NOMO-1 (cell line): ENCODE data around the gene PHOX2A.

Experiments used
- DNase-seq, 2 experiments: peaks; one replicate each; lab custom pipeline; 2025; ENCODE audit not compliant: unreplicated experiment in 2 of 2; lab: John Stamatoyannopoulos, UW

The PHOX2A gene

DNA sequence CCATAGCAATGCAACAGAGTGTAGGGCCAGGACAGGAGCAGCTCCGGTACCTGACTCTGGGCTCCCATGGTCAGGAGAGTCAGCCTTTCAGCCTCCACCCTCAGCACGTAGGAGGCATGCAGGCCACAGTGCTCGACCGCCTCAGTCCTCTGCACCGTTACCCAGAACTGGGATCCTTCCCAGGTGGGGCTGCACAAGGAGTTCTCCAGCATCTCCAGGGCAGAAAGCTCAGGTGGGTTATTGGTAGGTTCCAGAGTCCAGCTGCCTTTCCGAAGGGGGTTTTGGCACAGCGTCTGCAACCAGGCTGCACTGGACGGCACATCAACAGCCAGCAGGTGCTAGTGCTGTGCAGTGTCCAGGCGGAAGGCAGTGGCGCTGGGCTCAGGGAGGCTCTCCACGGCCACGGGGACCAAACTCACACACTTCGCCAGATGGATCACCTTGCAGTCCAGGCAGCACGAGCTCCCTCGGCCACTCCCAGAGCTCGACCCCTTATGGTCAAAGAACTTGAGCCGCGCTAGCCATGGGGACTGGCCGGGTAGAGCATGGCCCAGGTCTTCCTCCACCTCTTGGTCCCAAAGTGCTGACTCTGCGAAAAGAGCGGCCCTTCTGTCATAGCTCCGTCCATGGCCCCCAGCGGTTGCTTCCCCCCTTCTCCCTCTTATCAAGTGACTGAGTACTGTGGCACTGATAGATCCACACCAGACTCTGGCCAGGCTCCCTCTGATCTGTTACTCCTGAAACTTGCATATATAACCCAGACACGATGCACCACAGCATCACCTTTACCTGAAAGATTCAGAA, 6.9 kb upstream of the PHOX2A start:
- no peak for DNase-seq

DNA sequence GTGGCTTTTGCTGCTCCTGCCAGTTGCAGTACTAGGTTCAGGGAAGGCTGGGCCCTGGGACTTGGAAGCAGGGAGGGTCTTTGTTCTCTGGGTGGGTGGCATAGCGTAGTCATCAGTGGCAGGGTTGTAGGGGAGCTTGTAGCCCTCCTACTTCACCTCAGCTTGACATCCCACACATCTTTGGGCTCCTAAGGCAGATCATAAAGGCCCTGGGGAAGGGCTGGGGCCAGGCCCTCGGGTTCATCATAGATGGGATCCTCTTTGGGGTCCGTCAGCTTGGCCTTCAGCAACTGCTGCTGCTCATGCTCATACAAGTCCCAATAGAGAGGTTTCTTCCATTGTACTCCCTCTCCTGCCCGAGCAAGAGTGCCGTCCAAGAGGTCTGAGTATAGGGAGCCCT, 6.0 kb upstream of the PHOX2A start:
- no peak for DNase-seq

DNA sequence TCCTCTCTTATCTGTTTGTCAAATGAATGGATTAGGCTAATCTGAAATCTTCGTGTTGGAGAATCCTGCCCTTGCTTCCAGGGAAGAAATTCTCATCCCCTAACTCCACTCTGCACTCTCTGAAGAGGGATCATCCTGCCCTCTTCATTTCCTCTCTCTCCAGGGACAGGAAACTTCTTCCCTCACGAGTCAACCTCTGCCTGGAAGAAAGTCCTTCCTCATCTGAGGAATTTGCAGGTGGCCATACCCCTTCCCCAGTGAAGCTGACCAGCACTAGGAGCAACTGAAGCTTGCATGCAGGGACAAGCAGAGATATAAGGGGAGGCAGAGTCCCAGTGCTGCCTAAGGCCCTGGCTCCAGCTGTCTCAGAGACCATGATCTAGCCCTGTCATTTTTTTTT, 3.6 kb upstream of the PHOX2A start:
- no peak for DNase-seq

DNA sequence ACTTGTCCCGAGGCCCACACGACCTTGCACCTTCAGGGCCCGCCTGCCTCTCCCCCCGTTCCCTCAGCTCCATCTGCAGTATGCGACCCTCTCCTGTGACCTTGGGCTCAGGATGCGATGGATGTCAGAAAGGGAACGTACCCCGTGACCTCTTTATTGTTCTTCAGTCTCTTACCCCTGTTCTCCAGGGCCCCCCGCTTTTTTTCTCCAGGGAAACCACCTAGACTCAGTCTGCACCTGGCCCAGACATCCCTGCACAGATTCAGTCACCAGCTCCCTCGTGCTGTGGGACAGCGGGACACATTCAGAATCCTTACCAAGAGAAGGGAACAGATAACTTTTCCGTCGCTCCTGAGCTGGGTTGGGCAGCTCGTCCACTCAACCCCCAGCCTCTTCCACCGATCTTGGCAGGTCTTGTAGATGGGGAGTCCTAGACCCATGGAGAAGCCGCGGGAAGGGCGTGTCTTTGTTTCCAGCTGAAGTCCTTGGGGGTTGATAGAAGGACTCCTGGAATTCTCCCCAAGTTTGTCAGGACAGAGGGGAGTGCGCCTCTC, 1.4 kb upstream of the PHOX2A start:
- DNase-seq = no peak

DNA sequence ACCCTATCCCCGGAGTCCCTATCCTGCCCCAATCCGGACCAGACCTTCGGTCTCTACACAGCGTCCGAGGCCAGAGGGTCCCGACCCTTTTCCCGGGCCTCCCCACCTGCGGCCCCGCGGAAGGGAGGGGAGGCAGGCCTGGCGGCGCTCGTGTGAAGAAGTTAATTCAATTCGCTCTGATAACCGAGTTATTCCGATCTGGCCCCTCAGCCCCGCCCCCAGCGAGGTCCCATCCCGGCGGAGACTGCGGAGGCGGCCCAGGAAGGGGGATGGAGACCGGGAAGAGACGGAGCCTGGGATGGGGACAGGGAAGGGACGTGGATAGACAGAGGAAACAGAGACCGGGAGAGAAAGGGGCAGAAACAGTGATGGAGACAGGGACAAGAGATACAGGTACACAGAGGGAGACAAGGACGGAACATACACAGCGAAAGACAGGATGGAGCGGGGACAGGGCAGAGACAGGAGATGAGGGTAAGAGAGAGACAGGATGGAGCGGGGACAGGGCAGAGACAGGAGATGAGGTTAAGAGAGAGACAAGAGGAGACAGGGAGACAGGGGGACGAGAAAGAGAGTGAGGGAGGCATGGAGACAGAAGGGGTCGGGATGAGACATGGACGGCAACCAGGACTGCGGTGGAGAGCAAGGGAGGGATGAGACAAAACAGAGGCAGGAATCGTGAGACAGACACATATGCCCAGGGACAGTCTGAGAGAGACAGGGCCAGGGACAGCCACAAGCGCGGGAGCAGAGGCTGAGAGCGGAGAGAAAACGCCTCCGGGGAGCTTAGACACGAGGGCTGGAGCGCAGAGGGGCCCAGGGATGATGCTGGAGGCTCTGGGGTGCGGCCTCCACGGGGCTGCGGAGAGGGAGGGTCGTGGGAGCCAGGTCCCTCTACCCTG, 636 bp upstream of the PHOX2A start:
- no peak for DNase-seq

DNA sequence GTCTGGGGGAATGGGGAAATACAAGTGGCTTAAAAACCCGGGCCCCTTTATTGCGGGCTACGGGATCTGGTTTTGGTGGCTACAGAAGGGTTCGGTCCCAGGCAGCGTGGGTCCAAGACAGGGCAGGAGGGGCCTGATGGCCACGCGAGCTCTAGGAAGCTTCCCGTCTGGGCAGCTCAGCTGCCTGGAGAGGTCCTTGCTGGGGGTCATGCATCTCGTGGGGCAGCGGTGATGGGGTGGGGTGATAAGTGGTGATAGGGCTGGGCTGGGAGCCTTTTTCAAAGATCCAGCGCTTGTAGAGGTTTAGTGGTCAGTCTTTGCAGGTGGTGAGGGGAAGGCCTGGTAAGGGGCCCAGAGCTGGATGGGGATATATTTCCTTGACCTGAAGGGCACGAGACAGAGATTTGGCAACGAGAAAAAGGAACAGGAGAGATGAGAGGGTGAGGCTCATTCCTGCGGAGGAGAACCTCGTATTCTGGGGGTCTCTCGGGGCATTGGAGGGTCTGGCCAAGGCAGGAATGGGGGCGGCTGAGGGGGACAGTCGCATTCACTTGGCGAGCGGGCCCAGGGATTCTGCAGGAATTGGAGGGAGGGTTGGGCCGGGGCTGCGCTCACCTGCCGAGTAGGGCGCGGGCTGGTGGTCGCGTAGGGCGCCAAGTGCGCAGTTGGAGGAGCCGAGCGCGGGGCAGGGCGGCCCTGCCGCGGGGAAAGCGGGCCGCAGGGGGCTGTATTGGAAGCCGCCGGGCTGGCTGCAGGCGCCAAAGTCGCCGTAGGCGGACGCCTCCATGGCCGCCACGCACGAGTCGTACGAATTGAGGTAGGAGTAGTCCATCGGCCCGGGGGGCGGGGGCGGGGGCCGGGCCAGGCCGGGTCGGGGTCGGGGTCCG, 560 bp downstream of the PHOX2A start:
- no peak for DNase-seq

DNA sequence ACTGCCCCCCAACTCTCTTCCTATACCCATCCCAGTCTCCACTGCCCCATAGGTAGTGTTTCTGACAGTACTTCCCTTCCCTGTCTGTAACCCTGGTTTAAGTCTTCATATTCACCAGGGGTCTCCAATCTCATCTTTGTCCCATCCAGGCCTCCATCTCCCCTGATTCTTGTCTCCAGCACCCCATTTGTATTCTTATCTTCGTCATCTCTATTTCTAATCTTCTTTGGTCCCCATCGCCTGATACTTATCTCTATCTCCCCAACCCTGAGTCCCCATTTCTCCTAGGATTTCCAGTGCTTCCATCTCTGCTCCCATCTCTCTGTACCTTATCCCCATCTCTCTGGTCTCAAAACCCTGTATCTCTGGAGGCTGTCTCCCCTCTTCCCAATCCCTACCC, 1.8 kb downstream of the PHOX2A start:
- no peak for DNase-seq

DNA sequence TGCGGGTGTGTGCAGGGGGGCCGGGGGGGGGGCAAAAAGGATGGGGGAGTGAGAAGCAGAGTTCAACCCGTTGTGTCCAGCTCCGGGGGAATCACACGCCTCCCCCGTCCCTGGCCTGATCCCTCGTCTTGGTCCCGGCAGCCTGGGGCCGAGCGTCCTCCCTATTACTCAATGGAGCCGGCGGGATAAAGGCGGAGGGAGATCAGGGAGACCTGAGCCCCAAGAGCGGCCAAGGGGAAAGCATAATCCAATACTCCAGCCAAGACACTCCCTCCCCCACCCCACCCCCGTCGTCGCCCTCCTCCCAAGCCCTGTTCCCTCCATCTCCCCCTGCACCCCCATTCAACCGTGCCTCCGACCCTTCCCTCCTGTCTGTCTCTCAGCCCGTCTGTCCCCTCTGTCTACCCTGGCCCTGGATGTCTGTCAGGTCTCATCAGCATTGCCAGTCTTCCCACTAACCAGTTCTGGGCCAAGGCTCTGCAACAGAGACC, 2.6 kb downstream of the PHOX2A start:
- no peak for DNase-seq

DNA sequence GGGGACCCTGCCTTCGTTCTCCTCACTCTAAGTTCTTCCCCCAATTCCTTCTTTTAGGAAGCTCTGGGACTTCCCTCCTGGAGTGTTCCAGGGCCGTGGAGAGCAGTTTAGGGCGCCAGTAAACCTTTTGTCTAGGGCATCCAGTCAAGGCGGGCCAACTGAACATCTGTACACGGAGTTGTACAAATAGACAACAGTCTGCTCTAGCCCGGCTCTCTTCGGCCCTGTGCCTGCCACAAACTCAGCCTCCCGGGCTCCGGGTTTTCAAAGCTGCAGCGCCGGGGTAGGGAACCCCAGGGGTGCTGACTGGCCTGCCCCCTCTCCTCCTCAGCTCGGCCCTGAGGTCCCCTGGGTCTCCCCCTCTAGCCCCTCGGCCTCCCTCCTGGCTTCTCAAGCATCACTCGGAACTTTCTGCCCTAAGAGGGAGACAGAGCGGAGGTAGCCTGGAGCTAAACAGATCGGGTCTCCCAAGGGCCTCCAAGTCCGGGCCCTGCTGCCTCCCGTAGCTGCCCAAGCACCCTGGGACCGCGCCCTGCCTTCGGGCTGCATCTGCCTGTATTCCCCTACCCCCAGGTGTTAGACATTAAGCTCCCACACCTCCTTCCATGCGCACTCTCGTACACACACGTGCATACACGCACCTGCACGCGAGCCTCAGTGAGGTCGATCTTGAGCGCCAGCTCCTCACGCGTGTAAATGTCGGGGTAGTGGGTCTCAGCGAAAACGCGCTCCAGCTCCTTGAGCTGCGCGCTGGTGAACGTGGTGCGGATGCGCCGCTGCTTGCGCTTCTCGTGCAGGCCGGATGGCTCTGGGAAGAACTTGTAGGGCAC, 3.3 kb downstream of the PHOX2A start:
- DNase-seq = no peak

DNA sequence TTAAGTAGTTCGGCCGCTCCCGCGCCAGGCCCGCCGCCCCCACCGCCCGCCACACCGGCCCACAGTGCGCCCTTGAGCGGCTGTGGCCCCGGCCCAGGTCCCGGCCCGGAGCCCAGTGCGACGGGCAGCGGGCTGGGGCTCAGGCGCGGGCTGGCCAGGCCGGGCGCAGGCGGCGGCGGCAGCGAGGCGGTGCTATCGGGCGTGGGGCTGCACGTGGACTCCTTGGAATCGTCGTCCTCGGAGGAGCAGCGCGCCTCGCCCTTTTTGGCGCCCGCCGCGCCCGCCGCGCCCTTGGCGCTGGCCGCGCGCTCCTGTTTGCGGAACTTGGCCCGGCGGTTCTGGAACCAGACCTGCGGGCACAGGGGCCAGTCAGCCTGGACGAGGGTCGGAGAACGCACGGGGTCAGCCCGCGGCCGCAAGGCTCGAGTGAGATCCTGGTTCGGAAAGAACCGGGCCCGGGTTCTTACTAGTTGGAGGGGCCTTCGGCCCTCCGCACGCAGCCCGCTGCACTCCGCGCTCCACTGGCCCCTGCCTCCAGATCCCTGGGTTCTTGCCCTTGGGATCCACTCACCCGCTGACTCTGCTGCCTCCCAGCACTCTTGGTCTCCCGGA, 4.0 kb downstream of the PHOX2A start:
- DNase-seq = peak; percentile 34

DNA sequence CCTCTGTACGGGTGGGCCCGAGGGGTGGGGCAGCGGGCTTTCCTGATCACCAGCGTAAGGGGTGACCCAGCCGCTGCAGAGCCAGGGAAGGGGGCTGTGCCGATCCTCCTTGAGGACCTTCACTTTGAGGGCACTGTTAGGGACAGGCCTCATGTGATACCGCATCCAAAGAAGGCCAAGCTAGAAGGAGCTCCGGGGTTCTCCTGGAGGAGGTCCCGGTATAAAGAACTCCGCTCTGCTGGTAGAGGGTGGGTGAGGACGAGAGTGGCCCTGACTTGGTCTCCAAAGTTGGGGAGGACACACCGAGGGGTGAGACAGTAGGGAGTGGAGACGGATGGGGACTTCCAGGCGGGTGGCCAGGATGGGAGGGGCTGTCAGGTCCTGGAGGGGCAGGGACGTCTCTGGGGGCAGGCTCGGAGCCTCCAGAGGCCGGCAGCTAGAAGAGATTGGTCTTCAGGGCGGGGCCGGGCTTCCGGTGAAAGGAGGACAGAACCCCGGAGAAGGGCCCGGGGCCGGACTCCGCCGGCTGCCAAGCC, 4.6 kb downstream of the PHOX2A start:
- peak; percentile 23 to 34 for DNase-seq

DNA sequence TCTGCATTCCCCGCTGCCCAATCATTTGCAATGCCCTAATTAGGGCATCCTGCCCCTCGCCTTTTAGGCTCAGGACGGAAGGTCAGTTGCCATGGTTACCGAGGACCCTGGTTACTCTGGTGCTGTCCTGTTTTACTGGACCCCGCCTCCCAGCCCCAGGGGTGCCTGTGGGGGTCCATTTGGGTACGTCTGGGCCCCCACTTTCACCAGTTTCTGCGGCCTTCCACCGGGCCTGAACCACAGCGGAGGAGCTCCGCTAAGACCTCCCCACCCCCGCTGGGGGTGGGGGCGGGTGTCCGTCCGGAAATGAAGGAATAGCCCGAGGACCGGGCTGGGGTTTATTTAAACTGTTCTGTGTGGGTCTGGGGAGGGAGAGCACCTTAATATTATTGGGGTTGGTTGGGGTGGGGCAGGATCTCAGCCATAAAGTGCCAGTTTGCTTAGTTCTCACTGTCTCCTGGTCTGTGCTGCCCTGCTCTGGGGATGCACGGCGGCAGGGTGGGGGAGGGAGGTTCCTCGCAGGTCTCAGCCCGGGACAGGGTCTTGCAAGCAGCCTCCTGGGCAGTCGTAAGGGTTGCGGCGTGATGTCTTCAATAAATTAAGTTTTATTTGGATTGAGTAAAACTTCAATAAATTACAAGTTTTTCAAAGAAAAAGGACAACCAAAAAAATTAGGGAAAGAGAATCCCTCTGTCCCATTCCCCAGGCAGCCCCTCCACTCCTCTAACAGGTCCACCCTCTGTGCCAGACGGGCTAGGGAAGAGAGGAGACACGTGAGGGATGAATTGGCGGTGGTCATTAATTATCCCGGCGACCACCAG, 5.3 kb downstream of the PHOX2A start:
- DNase-seq = no peak

DNA sequence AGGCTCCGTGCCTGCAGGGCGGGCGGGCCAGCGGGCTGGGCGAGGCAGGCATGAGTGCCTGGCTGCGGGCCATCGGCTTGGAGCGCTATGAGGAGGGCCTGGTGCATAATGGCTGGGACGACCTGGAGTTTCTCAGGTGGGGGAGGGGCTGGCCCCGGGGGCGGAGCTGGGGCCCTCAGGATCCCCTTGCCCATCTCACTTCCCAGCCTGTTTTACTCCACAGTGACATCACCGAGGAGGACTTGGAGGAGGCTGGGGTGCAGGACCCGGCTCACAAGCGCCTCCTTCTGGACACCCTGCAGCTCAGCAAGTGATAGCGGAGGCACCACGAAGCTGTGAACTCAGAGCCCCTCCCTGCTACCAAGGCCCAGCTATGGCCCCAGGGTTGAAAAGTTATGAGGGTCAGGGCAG, 5.9 kb downstream of the PHOX2A start:
- peak; percentile 51 to 54 for DNase-seq

DNA sequence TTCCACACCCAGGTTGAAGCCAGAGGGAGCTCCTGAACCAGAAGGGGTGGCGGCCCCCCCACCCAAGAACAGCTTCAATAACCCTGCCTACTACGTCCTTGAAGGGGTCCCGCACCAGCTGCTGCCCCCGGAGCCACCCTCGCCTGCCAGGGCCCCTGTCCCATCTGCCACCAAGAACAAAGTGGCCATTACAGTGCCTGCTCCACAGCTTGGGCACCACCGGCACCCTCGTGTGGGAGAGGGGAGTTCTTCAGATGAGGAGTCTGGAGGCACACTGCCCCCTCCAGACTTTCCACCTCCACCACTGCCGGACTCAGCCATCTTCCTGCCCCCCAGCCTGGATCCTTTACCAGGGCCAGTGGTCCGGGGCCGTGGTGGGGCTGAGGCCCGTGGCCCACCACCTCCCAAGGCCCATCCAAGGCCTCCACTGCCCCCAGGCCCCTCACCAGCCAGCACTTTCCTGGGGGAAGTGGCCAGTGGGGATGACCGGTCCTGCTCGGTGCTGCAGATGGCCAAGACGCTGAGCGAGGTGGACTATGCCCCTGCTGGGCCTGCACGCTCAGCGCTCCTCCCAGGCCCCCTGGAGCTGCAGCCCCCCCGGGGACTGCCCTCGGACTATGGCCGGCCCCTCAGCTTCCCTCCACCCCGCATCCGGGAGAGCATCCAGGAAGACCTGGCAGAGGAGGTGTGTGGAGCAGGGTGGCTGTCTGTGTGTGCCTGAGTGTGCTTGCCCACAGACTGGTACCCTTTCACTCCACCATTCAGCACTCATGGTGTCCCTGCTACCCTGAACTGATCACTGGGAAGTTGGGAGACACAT, 6.7 kb downstream of the PHOX2A start:
- no peak for DNase-seq

DNA sequence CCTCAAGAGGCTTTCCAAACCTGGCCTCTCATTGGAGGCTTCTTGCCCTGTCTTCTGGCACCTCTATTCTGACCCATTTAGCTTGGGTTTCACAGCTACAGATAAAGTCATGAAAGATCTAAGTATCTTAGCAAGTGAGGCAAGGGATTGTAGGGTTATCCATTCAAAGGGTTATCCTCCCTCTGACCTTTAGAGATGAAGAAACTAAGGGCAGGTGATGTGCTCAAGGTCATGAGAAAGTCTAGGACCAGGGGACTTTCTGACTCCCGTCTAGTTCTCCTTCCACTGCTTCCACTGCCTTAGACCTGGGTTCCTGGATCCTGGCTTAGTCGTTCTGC, 7.2 kb downstream of the PHOX2A start:
- no peak for DNase-seq

DNA sequence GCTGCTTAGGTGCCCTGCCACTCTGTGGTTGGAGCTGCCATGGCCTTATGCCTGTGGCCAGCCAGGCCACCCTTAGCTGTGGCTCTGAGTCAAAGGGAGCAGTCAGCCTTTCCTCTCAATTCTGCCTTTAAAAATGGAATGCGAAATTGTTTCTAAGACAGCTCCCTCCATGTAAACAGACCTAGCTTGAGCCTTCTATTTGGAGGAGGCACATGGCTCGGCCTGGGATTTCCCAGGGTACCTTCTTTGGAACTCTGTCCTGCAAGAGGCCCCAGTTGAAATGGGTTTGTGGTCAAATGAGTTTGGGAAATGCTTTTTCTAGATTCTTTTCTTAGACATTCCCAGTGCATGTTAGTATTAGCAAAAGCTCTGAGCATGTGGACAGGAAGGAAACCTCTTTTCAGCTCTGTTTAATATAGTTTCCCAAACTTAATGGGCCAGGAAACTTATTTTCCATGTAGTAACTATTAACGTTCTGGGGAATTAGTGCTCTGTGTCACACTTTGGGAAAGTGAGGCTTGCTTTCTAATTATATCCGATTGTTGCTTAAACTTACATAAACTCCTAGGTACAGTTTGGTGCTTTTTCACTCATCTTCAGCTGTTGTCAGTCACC, 7.8 kb downstream of the PHOX2A start:
- DNase-seq = no peak
